GM23338 (cell line): ENCODE results near the gene CDC6. TPM values are rescaled to one million over a fixed set of nuclear protein-coding genes. Genes with fewer than 3 reads are reported as not detected.
A peak's percentile ranks its signal among the peaks of the same experiment; 100 is the strongest.

Source experiments
- ATAC-seq: fragments of 200-7000 bp; cut with Tn5 transposase; 3 replicates; pipeline ENCODE4 v1.9.1; 2020
- DNase-seq: peaks from one replicate; pipeline ENCODE4 v3.0.0-alpha.2; 2015; ENCODE audit warnings: low spot score
- H2AFZ ChIP-seq: fragments of 200-600 bp; sonication (generic); 2 replicates; pipeline ENCODE4 v1.8.0; 2016; ENCODE audit warnings: antibody characterized with exemption, mild to moderate bottlenecking, moderate library complexity
- H3F3A ChIP-seq: fragments of 200-600 bp; sonication (generic); replicated peaks from 2 replicates; pipeline ENCODE4 v1.8.0; 2017; ENCODE audit warnings: antibody characterized with exemption, mixed run types, low read depth
- H3K27ac ChIP-seq: fragments of 200-600 bp; sonication (generic); 2 replicates; pipeline ENCODE4 v1.6.1; 2016; ENCODE audit warnings: low read depth
- H3K27me3 ChIP-seq: fragments of 200-600 bp; sonication (generic); 2 replicates; pipeline ENCODE4 v1.8.0; 2016; ENCODE audit warnings: mild to moderate bottlenecking, mixed run types, moderate library complexity; ENCODE audit not compliant: insufficient read depth
- H3K36me3 ChIP-seq: fragments of 200-600 bp; sonication (generic); 2 replicates; pipeline ENCODE4 v1.8.0; 2016; ENCODE audit warnings: mild to moderate bottlenecking; ENCODE audit not compliant: insufficient read depth
- H3K4me1 ChIP-seq: fragments of 200-600 bp; sonication (generic); 2 replicates; pipeline ENCODE4 v1.8.0; 2016; ENCODE audit warnings: mild to moderate bottlenecking, moderate library complexity; ENCODE audit not compliant: insufficient read depth
- H3K4me2 ChIP-seq: fragments of 200-600 bp; sonication (generic); 2 replicates; pipeline ENCODE4 v1.7.1; 2017; ENCODE audit warnings: mixed run types
- H3K4me3 ChIP-seq: fragments of 200-600 bp; sonication (generic); 2 replicates; pipeline ENCODE4 v1.6.1; 2016; ENCODE audit warnings: mixed run types
- H3K79me2 ChIP-seq: fragments of 200-600 bp; sonication (generic); replicated peaks from 2 replicates; pipeline ENCODE4 v1.8.0; 2017; ENCODE audit warnings: mild to moderate bottlenecking; ENCODE audit not compliant: insufficient read depth
- H3K9me2 ChIP-seq: fragments of 200-600 bp; sonication (generic); 2 replicates; pipeline ENCODE4 v1.8.0; 2017; ENCODE audit not compliant: insufficient read depth
- H4K20me1 ChIP-seq: fragments of 200-600 bp; sonication (generic); replicated peaks from 2 replicates; pipeline ENCODE4 v1.8.0; 2017; ENCODE audit warnings: mild to moderate bottlenecking; ENCODE audit not compliant: insufficient read depth
- H3K27ac Mint-ChIP-seq: 2 replicates; pipeline ENCODE4 v1.8.0; 2020; ENCODE audit warnings: inconsistent platforms, mild to moderate bottlenecking, moderate library complexity, mixed read lengths
- H3K27me3 Mint-ChIP-seq: 3 replicates; pipeline ENCODE4 v1.8.0; 2022; ENCODE audit warnings: low read depth, mild to moderate bottlenecking, moderate library complexity, mixed read lengths, inconsistent platforms; ENCODE audit not compliant: insufficient read depth, poor library complexity
- H3K36me3 Mint-ChIP-seq: 3 replicates; pipeline ENCODE4 v1.8.0; 2021; ENCODE audit warnings: low read depth, mild to moderate bottlenecking, inconsistent platforms, moderate library complexity, mixed read lengths
- H3K4me1 Mint-ChIP-seq: 3 replicates; pipeline ENCODE4 v1.8.0; 2020; ENCODE audit warnings: mild to moderate bottlenecking, inconsistent platforms, mixed read lengths
- H3K4me3 Mint-ChIP-seq: 3 replicates; pipeline ENCODE4 v1.8.0; 2021; ENCODE audit warnings: moderate library complexity, mild to moderate bottlenecking, inconsistent platforms, mixed read lengths
- H3K9me3 Mint-ChIP-seq: 3 replicates; pipeline ENCODE4 v1.8.0; 2020; ENCODE audit warnings: moderate library complexity, mild to moderate bottlenecking, inconsistent platforms, mixed read lengths
- JUNB ChIP-seq: IDR thresholded peaks from one replicate; pipeline ENCODE4 v1.6.1; 2016; ENCODE audit warnings: antibody characterized with exemption; ENCODE audit not compliant: unreplicated experiment
- REST ChIP-seq: IDR thresholded peaks from one replicate; pipeline ENCODE4 v1.6.1; 2018; ENCODE audit warnings: antibody characterized with exemption; ENCODE audit not compliant: unreplicated experiment
- ZNF462 ChIP-seq: fragments of 250-450 bp; sonication (Bioruptor Pico); IDR thresholded peaks from 2 replicates; pipeline ENCODE4 v1.5.0; 2020; ENCODE audit warnings: mild to moderate bottlenecking, moderate library complexity
- polyA plus RNA-seq: library from polyadenylated mRNA; unstranded; fragments of >200 nt; fragmentation: Nextera tagmentation; extraction: Ambion mirVana; gene quantifications from 2 replicates; pipeline ENCODE4 v1.2.1, GENCODE V29; 2016
- total RNA-seq: library from RNA; depleted of rRNA; stranded (reverse); fragments of >200 nt; shearing (Covaris generic); gene quantifications from 2 replicates; pipeline ENCODE4 v1.2.3, GENCODE V29; 2014
- TF ChIP-seq, protein P1 (sequence below): IDR thresholded peaks from 2 replicates; pipeline ENCODE4 v1.6.1; 2016; ENCODE audit warnings: antibody characterized with exemption
- TF ChIP-seq, protein P2 (sequence below), 2 experiments: fragments of 200-600 bp in 1 of 2; sonication (generic) in 1 of 2; conservative IDR thresholded peaks; 2 replicates each; pipeline versions ENCODE4 v1.5.1 to v1.6.1; 2016 to 2017; ENCODE audit warnings: antibody characterized with exemption in 2 of 2, low read depth in 2 of 2, mild to moderate bottlenecking in 2 of 2, moderate library complexity in 1 of 2

The CDC6 gene
- total and polyA plus RNA-seq, 2 experiments from 2014 or later, result 46.2 to 79.9 TPM

GRCh38 chr17:40279402-40279801, 8.3 kb upstream of the CDC6 start (continued):
- TF ChIP-seq REST, result no peak
- TF ChIP-seq, protein P1, sequence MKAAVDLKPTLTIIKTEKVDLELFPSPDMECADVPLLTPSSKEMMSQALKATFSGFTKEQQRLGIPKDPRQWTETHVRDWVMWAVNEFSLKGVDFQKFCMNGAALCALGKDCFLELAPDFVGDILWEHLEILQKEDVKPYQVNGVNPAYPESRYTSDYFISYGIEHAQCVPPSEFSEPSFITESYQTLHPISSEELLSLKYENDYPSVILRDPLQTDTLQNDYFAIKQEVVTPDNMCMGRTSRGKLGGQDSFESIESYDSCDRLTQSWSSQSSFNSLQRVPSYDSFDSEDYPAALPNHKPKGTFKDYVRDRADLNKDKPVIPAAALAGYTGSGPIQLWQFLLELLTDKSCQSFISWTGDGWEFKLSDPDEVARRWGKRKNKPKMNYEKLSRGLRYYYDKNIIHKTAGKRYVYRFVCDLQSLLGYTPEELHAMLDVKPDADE, result no peak
- no peak for TF ChIP-seq JUNB

DNA sequence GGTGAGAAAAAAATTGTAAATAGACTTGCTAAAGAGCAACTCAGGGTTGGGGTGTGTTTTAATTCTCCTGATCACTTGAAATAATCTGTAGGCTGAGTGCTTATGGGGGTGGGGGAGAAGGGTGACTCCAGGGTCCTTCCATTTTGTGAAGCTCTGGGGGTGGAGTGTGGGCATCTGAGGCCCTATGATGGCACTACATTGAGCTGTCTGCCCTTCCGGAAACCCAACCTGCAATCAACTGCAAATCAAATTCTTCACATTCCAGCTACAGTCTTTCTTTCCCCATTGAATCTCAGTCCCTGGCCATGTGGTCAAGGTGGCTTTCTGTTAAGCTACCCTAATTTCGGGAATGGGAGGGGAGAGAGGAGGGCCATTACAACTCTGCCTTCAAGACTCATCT, 6.0 kb upstream of the CDC6 start:
- H3K27ac ChIP-seq, result peak overlapping the region; percentile 91
- H3K27me3 ChIP-seq, result no peaks in the 10 kb centered on the region
- no peaks in the 10 kb centered on the region for H4K20me1 ChIP-seq
- Mint-ChIP-seq H3K27ac (peak overlapping the region; percentile 94), H3K4me1 (peaks cover 25% of the 10 kb centered on the region), H3K9me3 (no peaks in the 10 kb centered on the region), H3K4me3 (no peak overlapping the region), H3K27me3 (peaks cover 2% of the 10 kb centered on the region), H3K36me3 (peaks cover 35% of the 10 kb centered on the region)
- H3K9me2 ChIP-seq, result no peaks in the 10 kb centered on the region
- H3K36me3 ChIP-seq, result peaks cover 12% of the 10 kb centered on the region
- H3F3A ChIP-seq, result peaks cover 3% of the 10 kb centered on the region; the same call in 1 of the 2 replicates
- peak; percentile 95 for ATAC-seq
- no peak overlapping the region for H2AFZ ChIP-seq
- H3K4me1 ChIP-seq, result peaks cover 17% of the 10 kb centered on the region
- H3K4me2 ChIP-seq, result peak overlapping the region; percentile 48; the same call in 1 of the 2 replicates
- H3K79me2 ChIP-seq, result no peaks in the 10 kb centered on the region
- peak; percentile 93 for DNase-seq
- no peak overlapping the region for H3K4me3 ChIP-seq
- TF ChIP-seq, protein P2, sequence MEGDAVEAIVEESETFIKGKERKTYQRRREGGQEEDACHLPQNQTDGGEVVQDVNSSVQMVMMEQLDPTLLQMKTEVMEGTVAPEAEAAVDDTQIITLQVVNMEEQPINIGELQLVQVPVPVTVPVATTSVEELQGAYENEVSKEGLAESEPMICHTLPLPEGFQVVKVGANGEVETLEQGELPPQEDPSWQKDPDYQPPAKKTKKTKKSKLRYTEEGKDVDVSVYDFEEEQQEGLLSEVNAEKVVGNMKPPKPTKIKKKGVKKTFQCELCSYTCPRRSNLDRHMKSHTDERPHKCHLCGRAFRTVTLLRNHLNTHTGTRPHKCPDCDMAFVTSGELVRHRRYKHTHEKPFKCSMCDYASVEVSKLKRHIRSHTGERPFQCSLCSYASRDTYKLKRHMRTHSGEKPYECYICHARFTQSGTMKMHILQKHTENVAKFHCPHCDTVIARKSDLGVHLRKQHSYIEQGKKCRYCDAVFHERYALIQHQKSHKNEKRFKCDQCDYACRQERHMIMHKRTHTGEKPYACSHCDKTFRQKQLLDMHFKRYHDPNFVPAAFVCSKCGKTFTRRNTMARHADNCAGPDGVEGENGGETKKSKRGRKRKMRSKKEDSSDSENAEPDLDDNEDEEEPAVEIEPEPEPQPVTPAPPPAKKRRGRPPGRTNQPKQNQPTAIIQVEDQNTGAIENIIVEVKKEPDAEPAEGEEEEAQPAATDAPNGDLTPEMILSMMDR (conservative IDR thresholded peaks at IDR 0.05; ENCODE audit: low read depth in 2 of 2), result no peak
- 0 out of 2 replicates have a peak, but pooled peaks have one; percentile 5 for TF ChIP-seq ZNF462 (CRISPR knock-in tag)
